IMR-90 (cell line): ENCODE data around the gene UVSSA.

Experiments
- CHD1 ChIP-seq: IDR thresholded peaks from 2 replicates; pipeline ENCODE4 v1.6.1; 2012; ENCODE audit warnings: low read depth, low read length, improper control_type of control experiment
- FOS ChIP-seq: fragments of 150-350 bp; IDR thresholded peaks from 2 replicates; pipeline ENCODE4 v1.6.1; 2016; ENCODE audit warnings: low read depth, low read length
- MAZ ChIP-seq: IDR thresholded peaks from 2 replicates; pipeline ENCODE4 v1.6.1; 2012; ENCODE audit warnings: low read depth, mild to moderate bottlenecking, low read length, improper control_type of control experiment, moderate library complexity, borderline replicate concordance
- MXI1 ChIP-seq: IDR thresholded peaks from 2 replicates; pipeline ENCODE4 v1.6.1; 2012; ENCODE audit warnings: low read depth, mild to moderate bottlenecking, low read length, moderate library complexity, borderline replicate concordance
- NFE2L2 ChIP-seq: fragments of 150-350 bp; IDR thresholded peaks from 2 replicates; pipeline ENCODE4 v1.6.1; 2016; ENCODE audit warnings: low read depth, mild to moderate bottlenecking, low read length
- POLR2A ChIP-seq: IDR thresholded peaks from 2 replicates; pipeline ENCODE4 v1.6.1; 2012; ENCODE audit warnings: mild to moderate bottlenecking, low read depth, low read length
- RAD21 ChIP-seq: IDR thresholded peaks from 2 replicates; pipeline ENCODE4 v1.6.1; 2012; ENCODE audit warnings: low read length, improper control_type of control experiment
- RCOR1 ChIP-seq: IDR thresholded peaks from 2 replicates; pipeline ENCODE4 v1.6.1; 2012; ENCODE audit warnings: mild to moderate bottlenecking, low read length, improper control_type of control experiment; ENCODE audit not compliant: insufficient replicate concordance
- RFX5 ChIP-seq: IDR thresholded peaks from 2 replicates; pipeline ENCODE4 v1.8.0; 2012; ENCODE audit warnings: low read depth, mild to moderate bottlenecking, low read length, moderate library complexity
- SMC3 ChIP-seq: fragments of 150-350 bp; IDR thresholded peaks from 2 replicates; pipeline ENCODE4 v1.6.1; 2016; ENCODE audit warnings: low read depth, mild to moderate bottlenecking, antibody characterized with exemption, low read length, moderate library complexity
- TF ChIP-seq, protein P1 (sequence below): conservative IDR thresholded peaks from 2 replicates; pipeline ENCODE4 v1.5.1; 2012; ENCODE audit warnings: mild to moderate bottlenecking, low read depth, low read length, improper control_type of control experiment

GRCh38 chr4:1323635-1324442 is 23.2 kb upstream of the UVSSA start:
- TF ChIP-seq NFE2L2 = no peak
- TF ChIP-seq MXI1 = no peak
- no peak for TF ChIP-seq MAZ
- TF ChIP-seq, protein P1, sequence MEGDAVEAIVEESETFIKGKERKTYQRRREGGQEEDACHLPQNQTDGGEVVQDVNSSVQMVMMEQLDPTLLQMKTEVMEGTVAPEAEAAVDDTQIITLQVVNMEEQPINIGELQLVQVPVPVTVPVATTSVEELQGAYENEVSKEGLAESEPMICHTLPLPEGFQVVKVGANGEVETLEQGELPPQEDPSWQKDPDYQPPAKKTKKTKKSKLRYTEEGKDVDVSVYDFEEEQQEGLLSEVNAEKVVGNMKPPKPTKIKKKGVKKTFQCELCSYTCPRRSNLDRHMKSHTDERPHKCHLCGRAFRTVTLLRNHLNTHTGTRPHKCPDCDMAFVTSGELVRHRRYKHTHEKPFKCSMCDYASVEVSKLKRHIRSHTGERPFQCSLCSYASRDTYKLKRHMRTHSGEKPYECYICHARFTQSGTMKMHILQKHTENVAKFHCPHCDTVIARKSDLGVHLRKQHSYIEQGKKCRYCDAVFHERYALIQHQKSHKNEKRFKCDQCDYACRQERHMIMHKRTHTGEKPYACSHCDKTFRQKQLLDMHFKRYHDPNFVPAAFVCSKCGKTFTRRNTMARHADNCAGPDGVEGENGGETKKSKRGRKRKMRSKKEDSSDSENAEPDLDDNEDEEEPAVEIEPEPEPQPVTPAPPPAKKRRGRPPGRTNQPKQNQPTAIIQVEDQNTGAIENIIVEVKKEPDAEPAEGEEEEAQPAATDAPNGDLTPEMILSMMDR = no peak
- TF ChIP-seq RAD21 = no peak
- no peak for TF ChIP-seq POLR2A
- no peak for TF ChIP-seq RFX5
- no peak for TF ChIP-seq SMC3
- TF ChIP-seq RCOR1 = peak; percentile 25
- no peak for TF ChIP-seq CHD1
- TF ChIP-seq FOS = peak; percentile 73
